IPS-18c (cell line): ENCODE results near the gene FBXW8.

Experiments used
- H3K4me3 ChIP-seq: 2 replicates; pipeline ENCODE4 v1.7.0; 2013; ENCODE audit warnings: low read depth, mild to moderate bottlenecking, low read length, moderate library complexity; ENCODE audit not compliant: insufficient read depth
- H3K9me3 ChIP-seq: one replicate; pipeline ENCODE4 v1.6.1; 2013; ENCODE audit warnings: mild to moderate bottlenecking, low read length, moderate library complexity; ENCODE audit not compliant: control insufficient read depth, insufficient read depth

Gene FBXW8

DNA sequence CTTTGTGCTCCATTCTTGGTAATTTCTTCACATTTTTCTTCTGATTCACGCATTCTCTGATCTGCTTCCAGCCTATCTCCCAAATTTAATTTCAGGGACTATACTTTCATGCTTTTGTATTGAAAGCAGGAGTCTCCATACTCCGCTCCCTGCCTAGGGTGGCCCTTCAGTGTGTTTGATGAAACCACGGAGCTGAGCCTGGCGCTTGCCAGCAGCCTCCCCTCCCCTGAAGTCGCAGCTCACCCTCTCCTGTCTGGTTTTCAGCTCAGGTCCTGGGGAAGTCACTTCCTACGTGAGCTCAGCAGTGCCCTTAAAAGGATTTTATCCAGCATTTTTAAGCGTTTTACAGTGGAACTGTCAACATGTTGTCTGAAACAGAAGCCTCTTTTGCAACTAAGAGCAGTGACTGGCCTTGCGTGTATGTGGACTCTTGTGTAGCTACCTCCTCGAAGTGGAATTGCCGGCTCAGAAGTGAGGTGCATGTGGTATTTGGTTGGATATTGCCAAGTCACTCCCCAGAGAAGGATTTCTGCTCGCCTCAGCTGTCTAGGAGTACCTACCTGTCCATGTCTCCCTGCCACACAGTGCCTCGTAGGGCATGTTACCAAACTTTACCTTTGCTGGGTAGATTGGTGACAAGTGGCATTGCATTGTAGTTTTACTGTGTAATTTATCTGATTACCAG, 109.9 kb downstream of the FBXW8 start:
- Histone ChIP-seq H3K9me3 (no peaks in the 10 kb centered on the region), H3K4me3 (no peak overlapping the region)

DNA sequence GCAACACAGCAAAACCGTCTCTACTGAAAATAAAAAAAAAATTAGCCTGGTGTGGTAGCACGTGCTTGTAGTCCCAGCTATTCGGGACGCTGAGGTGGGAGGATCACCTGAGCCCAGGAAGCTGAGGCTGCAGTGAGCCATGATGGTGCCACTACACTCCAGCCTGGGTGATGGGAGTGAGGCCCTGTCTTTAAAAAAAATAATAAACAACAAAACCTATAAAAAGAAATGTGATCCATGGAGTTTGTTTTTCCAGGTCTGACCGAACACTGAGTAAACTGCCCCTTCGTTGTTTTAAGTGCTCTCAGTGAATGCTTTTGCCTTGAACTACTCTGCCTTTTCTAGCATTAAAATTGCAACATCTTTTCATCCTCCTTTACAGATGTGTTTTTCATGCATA, 111.7 kb downstream of the FBXW8 start:
- Histone ChIP-seq H3K9me3 (no peaks in the 10 kb centered on the region), H3K4me3 (no peak overlapping the region)

DNA sequence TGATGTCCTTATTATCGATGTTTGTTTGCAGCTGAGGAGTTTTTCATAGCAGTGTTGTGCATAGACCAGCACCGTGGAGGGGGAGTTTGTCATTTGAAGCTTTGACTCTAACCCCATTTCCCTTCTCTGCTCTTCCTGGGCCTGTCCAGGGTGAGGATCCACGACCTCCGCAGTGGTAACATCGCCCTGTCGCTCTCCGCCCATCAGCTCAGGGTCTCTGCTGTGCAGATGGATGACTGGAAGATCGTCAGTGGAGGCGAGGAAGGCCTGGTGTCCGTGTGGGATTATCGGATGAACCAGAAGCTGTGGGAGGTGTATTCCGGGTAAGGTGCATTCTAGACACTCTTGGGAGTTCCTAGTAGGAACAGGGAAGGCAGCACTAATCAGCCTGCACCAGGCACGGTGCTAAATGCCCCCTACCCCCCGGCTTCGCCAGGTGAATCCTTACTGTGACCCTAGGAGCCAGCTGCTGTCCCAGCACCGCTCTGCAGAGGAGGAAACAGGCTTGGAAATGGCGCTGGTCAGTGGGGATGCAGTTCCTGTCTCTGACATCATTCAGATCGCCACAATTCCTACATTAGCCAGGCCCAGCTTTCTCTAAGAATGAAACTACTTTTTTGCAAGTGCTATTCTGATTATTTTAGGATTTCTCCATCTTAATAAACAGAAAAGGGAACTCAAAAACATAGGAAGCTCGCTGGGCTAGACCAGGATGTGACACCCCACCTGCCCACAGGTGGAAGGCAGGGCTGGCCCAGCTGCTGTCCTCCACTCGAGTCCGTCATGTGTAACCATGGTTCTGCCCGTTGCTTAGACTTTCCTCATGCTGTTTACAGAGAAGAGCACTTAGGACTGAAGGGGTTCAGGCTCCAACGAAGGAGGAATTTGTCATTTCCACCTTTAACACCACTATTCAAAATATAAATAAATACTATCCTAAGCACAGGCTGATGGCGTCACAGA, 113.5 kb downstream of the FBXW8 start:
- Histone ChIP-seq H3K9me3 (no peaks in the 10 kb centered on the region), H3K4me3 (no peak overlapping the region)

DNA sequence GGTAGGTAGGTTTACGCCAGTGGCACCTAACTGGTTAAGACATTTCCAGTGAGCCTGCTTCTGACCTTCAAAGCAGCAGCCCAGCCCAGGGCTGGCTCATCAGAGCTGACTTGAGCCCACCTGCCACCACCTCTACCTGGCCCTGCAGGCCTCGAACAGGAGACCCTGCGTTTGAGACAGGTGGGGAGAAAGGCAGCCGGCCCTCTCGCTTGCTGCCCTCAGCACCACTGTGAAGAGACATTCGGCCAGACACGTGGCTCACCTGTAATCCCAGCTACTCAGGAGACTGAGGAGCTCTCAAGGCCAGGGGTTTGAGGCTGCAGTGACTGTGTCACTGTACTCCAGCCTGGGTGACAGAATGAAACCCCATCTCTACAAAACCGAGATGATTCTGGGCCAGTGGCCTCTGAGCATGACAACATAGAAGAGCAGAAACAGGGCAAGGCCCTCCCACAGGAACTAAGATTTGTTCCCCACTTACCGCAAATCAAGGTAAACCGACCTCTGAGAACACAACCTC, 114.3 kb downstream of the FBXW8 start:
- H3K4me3 ChIP-seq: no peak overlapping the region
- H3K9me3 ChIP-seq: no peaks in the 10 kb centered on the region

DNA sequence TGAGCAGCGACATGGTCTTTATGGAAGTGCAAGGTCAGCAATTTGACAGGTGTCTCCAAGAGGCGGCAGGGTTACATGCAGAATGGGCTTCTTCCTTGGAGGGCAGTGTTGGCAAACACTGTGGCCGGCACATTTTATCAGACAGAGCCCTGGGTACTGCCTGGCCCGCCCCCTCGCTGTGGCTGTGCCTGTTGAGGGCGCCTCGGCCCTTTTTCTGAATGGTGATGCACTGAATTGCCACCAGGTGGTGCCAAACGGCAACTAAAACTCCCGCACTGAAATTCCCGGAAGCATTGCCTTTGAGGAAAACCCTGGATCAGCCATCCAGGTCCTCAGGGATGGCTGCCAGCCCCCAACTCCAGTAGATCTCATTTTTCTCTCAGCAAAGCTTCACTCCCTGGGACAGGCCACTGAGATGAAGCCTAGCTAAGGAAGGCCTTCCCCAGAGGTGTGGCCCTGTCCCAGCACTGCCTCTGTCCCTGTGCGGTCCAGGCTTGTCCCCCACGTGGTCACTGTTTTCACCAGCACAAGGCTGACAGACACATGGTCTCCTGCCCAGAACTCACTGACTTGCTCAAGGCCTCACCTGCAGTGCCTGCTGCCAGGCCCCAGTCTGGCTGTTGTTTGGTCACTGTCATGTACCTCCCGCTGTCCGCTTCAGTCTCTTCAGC, 114.9 kb downstream of the FBXW8 start:
- no peaks in the 10 kb centered on the region for H3K9me3 ChIP-seq
- no peak overlapping the region for H3K4me3 ChIP-seq

DNA sequence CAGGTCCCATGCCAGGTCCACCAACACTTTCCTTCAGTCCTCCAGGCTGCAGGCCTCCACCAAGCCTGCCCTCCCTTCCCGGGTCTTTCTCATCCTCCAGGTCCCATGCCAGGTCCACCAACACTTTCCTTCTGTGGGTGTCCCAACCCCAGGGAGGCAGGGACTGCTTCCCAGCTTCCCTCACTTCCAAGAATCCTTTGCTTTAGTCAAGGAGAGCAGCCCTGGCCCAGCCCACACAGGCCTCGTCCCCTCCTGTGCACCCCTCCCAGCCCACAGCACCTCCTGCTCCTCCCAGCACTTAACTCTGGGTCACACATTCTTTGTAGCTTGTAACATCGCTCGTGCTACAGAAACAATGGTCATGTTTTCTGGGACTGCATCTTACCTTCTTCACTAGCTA, 115.6 kb downstream of the FBXW8 start:
- no peak overlapping the region for H3K4me3 ChIP-seq
- H3K9me3 ChIP-seq: no peaks in the 10 kb centered on the region

DNA sequence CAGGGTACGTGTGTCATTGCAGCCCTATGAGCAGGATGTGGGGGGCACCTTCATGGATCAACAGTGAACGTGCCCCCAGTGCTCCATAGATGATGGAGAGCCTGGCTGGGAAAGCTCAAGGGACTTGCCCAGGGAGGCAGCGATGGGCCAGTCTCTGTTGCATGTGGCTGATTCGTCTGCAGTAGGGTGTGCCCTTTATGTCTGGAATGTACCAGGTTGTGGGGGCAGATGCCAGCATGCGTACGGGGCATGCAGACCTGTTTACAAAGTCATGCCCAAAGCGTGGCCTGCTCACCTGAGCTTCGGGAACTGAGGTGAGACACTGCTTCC, 116.1 kb downstream of the FBXW8 start:
- H3K9me3 ChIP-seq: no peaks in the 10 kb centered on the region
- H3K4me3 ChIP-seq: no peak overlapping the region

DNA sequence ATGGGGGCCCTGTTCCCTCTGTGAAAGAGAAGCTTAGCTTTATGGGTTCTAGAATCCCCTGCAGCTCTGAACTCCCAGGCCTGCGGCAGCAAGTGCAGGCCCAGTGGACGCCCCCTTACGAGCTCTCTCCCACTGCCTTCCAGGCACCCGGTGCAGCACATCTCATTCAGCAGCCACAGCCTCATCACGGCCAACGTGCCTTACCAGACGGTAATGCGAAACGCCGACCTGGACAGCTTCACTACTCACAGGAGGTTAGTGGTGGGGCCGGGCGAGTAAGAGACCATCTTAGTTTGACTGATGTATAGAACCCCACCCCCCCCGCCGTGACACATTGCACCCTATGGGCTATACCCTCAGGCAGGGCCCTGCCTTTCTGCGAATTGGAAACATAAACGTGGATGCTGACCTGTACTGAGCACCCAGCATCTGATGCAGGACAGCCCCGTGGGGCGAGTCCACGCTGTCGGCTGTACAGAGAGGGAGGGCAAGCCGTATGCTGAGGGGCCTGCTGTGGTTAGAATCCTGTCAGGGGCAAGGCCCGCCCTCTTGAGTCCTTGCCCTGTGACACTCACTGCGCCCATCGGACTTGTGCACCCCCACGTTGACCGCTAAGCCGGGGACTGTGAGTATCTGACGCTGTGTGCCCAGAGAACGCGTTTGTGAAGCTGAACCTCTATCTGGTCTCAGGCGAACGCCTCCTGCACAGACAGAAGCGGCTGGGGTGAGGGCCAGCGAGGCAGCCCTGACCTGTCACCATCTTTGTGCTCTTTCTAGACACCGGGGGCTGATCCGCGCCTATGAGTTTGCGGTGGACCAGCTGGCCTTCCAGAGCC, 116.7 kb downstream of the FBXW8 start:
- no peaks in the 10 kb centered on the region for H3K9me3 ChIP-seq
- H3K4me3 ChIP-seq: no peak overlapping the region

DNA sequence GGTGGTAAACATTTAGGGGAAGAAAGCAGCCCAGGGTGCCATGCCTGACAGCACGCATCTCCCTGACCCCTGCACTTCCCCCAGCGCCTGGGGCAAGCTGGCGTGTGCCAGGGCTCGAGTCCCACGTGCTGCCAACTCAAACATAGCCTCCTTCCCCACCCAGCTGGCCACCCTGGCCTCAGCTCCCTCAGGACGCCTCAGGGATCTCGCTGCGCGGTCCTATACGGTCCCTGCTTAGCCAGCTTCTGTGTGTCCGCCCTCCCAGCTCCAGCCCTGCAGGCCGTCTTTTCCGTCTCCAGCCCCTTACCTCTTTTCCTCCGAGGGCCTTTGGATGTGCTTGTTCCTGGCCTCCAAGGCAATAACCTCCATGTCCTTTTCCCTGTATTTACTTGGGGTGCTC, 117.5 kb downstream of the FBXW8 start:
- Histone ChIP-seq H3K9me3 (no peaks in the 10 kb centered on the region), H3K4me3 (no peak overlapping the region)

DNA sequence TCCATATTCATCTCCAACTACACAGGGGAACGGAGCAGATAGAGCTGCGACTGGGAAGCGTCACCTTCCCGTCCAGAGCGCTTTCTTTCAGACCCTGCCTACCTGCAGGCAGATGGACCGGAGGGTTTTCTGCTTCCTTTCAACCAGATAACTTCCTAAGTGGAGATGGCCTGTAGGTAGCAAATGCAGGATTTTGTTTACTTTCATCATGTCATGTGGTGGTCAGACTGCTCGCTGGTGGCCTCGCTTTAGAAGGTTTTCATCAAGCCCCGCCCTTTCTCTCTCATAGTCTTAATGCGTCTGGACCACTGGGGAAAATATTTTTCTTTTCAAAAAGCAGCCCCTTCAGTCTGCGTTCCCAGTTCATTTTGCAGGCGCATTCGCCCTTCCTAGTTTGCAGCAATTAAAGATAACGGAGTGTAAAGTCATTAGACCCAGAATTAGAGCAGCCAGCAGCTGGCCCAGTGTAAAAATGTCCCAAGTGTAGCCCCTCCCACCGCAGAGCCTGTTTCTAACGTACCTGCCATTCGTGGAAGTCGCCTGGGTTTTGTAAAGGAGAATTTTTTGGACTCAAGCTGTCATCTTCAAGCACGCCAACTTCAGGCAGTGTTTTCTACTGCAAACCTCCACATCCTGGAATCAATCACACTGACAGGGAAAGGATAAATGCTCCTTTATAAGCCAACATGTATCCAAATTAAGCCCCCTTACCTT, 119.6 kb downstream of the FBXW8 start:
- Histone ChIP-seq H3K4me3 (no peak overlapping the region), H3K9me3 (no peaks in the 10 kb centered on the region)

DNA sequence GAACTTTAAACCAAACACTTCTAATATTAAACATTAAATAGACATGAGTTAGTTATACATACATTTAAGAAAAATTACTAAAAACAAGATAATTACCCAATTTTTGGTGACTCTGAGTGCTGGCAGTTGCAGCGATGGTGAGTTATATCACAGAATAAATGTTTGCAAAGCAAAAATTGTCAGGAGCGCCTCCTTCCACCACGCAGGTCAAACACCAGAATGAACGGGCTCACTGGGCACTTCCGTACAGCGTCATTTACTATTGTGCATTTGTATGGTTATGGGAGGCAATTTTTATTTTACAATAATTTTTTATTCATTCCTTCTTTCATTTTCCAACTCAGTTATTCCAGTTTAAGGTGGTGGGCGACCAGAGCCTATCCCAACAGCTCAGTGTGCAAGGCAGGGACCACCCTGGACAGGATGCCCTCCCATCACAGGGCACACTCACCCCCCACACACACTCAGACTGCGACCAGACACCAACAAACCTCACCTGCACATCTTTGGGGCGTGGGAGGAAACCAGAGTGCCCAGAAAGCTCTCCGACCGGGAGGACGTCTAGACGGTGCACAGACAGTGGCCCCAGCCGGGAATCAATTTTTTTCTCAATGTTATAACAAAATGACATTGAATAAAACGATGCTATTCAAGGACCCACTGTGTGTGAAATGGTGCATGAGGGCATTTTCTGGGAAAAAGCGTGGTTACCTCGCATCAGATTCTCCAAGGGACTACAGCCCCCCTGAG, 121.3 kb downstream of the FBXW8 start:
- Histone ChIP-seq H3K9me3 (no peaks in the 10 kb centered on the region), H3K4me3 (no peak overlapping the region)

DNA sequence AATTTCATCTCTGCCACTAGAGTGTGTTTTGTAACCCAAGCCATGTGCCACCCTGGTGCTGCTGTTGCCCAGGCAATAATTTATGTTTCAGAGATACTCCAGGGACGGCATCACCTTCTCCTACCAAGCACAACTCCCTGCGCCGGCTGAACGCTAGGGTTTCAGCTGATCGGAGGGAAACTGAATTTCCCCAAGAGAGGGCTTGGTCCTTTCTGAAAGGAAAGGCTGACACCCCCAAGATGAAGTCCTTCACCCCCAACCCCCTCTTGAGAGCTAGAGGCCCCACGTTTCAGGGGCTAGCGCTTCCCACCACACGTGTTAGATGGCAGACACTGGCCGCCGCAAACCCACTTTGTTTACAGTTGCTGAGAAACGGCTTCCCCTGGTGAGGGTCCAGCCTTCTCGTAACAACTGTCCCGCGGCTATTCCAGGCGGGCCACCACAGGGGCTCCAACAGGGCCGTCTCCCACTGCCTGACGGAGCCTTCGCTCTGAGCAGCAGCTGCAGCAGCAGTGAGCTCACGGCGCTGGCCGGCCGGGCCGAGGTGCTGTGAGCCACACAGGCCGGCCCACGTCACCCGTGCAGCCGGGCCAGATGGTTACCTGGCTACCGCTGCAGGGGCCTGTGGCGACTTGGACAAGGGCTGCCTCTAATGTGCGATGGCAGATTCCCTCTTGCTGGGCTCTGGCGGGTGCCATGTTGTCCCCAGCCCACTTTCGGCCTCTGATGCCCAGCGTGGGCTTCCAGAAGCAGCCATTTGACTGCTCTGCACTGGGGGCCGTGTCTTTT, 122.0 kb downstream of the FBXW8 start:
- Histone ChIP-seq H3K4me3 (no peak overlapping the region), H3K9me3 (no peaks in the 10 kb centered on the region)

DNA sequence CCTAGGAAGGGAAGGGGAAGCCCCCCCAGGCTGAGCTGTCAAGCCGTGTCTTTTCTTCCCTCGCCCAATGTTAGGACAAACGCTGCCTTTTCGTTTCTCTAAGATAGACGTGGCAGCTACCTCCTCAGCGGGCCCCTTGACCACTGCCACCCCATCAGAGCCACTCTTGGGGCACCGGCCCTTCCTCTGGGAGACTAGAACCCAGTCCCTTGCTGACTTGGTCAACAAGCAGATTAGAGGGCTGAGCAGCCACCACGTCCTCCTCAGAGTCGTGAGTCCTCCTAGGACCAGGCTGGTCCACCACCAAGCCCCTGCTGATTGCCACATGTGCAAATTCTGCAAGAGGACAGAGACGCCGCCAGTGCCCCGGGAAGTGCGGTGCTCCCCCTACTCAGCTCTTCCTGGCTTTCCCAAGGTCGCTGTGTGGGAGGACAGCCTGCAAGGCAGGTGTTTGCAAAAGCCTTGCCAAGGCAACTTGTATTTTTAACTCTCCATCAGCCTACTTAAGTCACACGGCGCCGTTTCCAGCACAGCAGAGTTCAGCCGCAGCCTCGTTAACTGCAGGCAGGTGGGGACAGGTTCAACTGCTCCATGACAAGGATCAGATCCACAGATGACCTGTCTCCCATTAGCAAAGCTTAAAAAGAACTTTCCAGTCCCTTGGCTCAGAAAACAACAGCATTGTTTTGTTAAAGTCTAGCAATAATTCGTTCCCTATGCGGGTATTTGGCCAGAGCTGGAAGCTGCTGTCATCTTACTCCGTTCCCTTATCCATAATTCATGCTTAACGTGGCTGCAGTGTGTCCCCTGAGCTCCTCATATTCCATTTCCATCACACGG, 122.9 kb downstream of the FBXW8 start:
- no peak overlapping the region for H3K4me3 ChIP-seq
- H3K9me3 ChIP-seq: no peaks in the 10 kb centered on the region

DNA sequence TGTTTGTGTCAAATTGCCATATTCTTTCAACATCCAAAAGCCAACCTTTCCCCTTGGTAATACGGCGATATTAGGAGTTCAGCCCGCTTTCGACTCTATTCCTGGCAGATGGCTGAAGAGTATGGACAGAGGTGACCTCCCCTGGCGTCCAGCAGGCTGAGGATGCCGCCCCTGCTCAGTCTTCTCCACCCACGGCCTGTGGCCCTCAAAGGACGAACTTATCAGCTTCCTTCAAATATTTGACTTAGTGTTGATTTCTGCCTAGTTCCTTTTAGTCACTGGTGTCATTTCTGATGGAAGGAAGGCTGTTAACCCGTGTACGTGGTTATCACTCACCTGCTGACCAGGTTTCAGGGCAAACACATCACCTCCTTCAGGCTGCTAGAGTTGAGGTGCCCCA, 123.5 kb downstream of the FBXW8 start:
- Histone ChIP-seq H3K4me3 (no peak overlapping the region), H3K9me3 (no peaks in the 10 kb centered on the region)
